ENCODE data around the gene ZNF865.

The ZNF865 gene

GRCh38 chr19:55663846-55664536 lies 58.5 kb downstream of the ZNF865 start:
- no peak for DNase-seq

GRCh38 chr19:55666343-55667005 lies 61.0 kb downstream of the ZNF865 start:
- no peak for DNase-seq
